ENCODE measurements around the gene OLIG2.
A peak's percentile ranks its signal among the peaks of the same experiment; 100 is the strongest.

The OLIG2 gene

DNA sequence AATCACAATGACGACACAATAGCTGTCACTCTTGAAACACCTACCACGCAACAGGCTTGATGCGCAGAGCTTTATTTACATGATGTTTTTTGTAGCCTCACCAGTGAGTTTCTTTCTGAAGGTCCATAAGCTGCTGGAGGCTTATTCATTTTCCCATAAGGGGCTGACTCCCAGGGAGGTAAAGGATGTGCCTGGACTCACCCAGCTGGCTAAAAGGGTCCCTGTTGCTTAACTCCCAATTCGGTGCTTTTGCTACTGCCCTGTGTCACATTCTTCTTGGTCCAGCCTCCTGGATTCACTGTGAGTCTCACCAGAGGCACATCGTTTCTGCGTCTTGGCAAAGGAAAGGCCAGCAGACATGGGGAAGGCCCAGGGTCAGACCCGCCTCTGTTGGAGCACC is 44.6 kb upstream of the OLIG2 start:
- DNase-seq (ENCODE audit: low read depth, low spot score), result no peak
- CTCF ChIA-PET, result interaction anchor here (1.1 kb wide), 1 partner anchor 41 kb away, joined by 3 read pairs; no protein-coding TSS in a partner anchor
- H3K4me3 ChIP-seq (ENCODE audit: low read depth, low read length), result no peak overlapping the region
- POLR2A ChIA-PET, result no interaction called here
- TF ChIP-seq, protein P1, sequence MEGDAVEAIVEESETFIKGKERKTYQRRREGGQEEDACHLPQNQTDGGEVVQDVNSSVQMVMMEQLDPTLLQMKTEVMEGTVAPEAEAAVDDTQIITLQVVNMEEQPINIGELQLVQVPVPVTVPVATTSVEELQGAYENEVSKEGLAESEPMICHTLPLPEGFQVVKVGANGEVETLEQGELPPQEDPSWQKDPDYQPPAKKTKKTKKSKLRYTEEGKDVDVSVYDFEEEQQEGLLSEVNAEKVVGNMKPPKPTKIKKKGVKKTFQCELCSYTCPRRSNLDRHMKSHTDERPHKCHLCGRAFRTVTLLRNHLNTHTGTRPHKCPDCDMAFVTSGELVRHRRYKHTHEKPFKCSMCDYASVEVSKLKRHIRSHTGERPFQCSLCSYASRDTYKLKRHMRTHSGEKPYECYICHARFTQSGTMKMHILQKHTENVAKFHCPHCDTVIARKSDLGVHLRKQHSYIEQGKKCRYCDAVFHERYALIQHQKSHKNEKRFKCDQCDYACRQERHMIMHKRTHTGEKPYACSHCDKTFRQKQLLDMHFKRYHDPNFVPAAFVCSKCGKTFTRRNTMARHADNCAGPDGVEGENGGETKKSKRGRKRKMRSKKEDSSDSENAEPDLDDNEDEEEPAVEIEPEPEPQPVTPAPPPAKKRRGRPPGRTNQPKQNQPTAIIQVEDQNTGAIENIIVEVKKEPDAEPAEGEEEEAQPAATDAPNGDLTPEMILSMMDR (IDR thresholded peaks at IDR 0.05; ENCODE audit: insufficient read depth, low read length, missing control alignments), result no peak

- POLR2A ChIA-PET, result no interaction called here
- DNase-seq (ENCODE audit: low read depth, low spot score), result no peak
- CTCF ChIA-PET, result interaction anchor here (0.6 to 6.0 kb wide), 4 partner anchors 10 to 206 kb away, joined by 3 to 81 read pairs (median 9); no protein-coding TSS in a partner anchor
- H3K4me3 ChIP-seq (ENCODE audit: low read depth, low read length), result no peak overlapping the region
- TF ChIP-seq, protein P1 (IDR thresholded peaks at IDR 0.05; ENCODE audit: insufficient read depth, low read length, missing control alignments), result no peak
Observed at GRCh38 chr21:32990666-32991065, 35.1 kb upstream of the OLIG2 start.

DNA sequence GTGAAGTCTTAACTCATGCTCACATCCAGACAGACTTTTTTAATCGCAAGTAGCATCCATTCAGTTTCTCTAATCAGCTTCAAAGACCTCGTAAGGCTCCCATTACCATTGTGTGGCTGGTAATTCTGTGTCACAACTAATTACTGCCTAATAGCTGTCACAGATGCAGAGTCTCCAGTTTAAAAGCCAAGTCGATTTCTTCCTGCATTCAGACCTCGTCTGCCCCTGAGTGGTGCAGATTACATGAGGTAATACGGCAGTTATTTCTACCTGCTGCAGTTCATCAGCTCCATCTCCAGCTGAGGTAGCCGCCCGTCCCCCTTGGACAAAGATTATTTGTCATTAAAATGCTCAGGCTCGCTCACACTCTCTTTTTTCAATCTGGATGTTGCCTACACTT is 34.4 kb upstream of the OLIG2 start:
- H3K4me3 ChIP-seq (ENCODE audit: low read depth, low read length), result no peak overlapping the region
- ChIA-PET CTCF (interaction anchor here (1.2 to 6.0 kb wide), 3 partner anchors 9 to 206 kb away, joined by 3 to 81 read pairs (median 15); no protein-coding TSS in a partner anchor), POLR2A (no interaction called here)
- TF ChIP-seq, protein P1 (IDR thresholded peaks at IDR 0.05; ENCODE audit: insufficient read depth, low read length, missing control alignments), result no peak
- DNase-seq (ENCODE audit: low read depth, low spot score), result no peak

DNA sequence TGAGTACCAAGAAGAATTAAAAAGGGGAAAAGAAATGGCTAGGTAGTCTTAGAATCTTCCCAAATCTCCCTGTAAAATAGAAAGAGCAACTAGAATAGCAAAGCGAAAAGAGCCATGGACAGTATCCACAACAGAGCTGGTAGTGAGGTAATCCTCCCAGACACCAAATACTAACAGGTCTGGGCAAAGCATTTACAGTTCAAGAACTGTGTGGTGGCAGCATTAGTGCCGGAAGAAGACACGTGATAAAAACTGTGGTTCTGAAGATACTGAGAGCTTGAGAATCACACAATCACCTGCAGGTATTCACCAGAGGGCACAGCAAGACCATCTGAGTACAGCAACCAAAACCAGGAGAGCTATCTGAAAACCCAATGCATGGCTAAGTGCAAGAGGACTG is 31.8 kb upstream of the OLIG2 start:
- DNase-seq (ENCODE audit: low read depth, low spot score), result no peak
- POLR2A ChIA-PET, result no interaction called here
- TF ChIP-seq, protein P1 (IDR thresholded peaks at IDR 0.05; ENCODE audit: insufficient read depth, low read length, missing control alignments), result no peak
- CTCF ChIA-PET, result interaction anchor here (0.7 to 6.0 kb wide), 25 partner anchors 9 to 451 kb away, joined by 3 to 111 read pairs (median 6); no protein-coding TSS in a partner anchor
- H3K4me3 ChIP-seq (ENCODE audit: low read depth, low read length), result no peak overlapping the region

DNA sequence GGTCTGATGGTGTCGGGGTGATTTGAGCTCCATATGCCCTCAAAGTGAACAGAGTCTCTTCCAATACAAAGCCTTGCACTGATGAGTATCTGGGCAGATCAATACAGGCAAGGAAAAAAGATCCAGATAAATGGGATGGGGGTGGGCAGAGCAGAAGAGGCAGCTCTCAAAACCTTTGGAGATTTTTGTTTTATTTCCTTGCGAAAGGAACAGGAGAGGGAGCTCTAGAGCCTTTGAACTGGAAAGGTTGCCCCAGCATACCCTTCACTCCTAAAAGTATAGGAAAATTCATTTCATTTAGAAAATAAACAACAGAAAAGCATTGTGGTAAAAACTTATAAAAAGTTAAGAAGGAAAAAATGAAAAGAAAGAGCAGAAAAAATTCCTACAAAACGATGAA is 31.4 kb upstream of the OLIG2 start:
- no peak overlapping the region for H3K4me3 ChIP-seq (ENCODE audit: low read depth, low read length)
- TF ChIP-seq, protein P1 (IDR thresholded peaks at IDR 0.05; ENCODE audit: insufficient read depth, low read length, missing control alignments), result peak; percentile 25
- ChIA-PET CTCF (interaction anchor here (0.6 to 6.0 kb wide), 28 partner anchors 9 to 451 kb away, joined by 3 to 111 read pairs (median 6); no protein-coding TSS in a partner anchor), POLR2A (no interaction called here)
- no peak for DNase-seq (ENCODE audit: low read depth, low spot score)

GRCh38 chr21:33007747-33008146 is 18.0 kb upstream of the OLIG2 start:
- DNase-seq (ENCODE audit: low read depth, low spot score), result no peak
- TF ChIP-seq, protein P1 (IDR thresholded peaks at IDR 0.05; ENCODE audit: insufficient read depth, low read length, missing control alignments), result no peak
- POLR2A ChIA-PET, result no interaction called here
- CTCF ChIA-PET, result interaction anchor here (0.9 to 3.8 kb wide), 2 partner anchors 13 to 119 kb away, joined by 3 to 14 read pairs; no protein-coding TSS in a partner anchor
- H3K4me3 ChIP-seq (ENCODE audit: low read depth, low read length), result no peak overlapping the region

Measured in AG04449 (cell line).